ENCODE measurements around the gene ARHGAP32.
A peak's percentile ranks its signal among the peaks of the same experiment; 100 is the strongest.

Gene ARHGAP32

GRCh38 chr11:128953151-128953550 lies 239.0 kb downstream of the ARHGAP32 start:
- no peak overlapping the region for H3K4me3 ChIP-seq (ENCODE audit: control insufficient read depth, low read depth, low read length)
- TF ChIP-seq CTCF (IDR thresholded peaks at IDR 0.05; ENCODE audit: control insufficient read depth, insufficient read depth, low read depth, low read length, missing control alignments), result no peak
- DNase-seq (ENCODE audit: low read depth), result no peak

- H3K4me3 ChIP-seq (ENCODE audit: control insufficient read depth, low read depth, low read length), result no peak overlapping the region
- no peak for TF ChIP-seq CTCF (IDR thresholded peaks at IDR 0.05; ENCODE audit: control insufficient read depth, insufficient read depth, low read depth, low read length, missing control alignments)
- no peak for DNase-seq (ENCODE audit: low read depth)
Observed at GRCh38 chr11:128949791-128950454, 242.2 kb downstream of the ARHGAP32 start.

GRCh38 chr11:128948583-128948982 lies 243.5 kb downstream of the ARHGAP32 start:
- DNase-seq (ENCODE audit: low read depth), result no peak
- no peak overlapping the region for H3K4me3 ChIP-seq (ENCODE audit: control insufficient read depth, low read depth, low read length)
- peak; percentile 17 for TF ChIP-seq CTCF (IDR thresholded peaks at IDR 0.05; ENCODE audit: control insufficient read depth, insufficient read depth, low read depth, low read length, missing control alignments)

- no peak for DNase-seq (ENCODE audit: low read depth)
- TF ChIP-seq CTCF (IDR thresholded peaks at IDR 0.05; ENCODE audit: control insufficient read depth, insufficient read depth, low read depth, low read length, missing control alignments), result no peak
- H3K4me3 ChIP-seq (ENCODE audit: control insufficient read depth, low read depth, low read length), result no peak overlapping the region
Observed at GRCh38 chr11:128947773-128948172, 244.4 kb downstream of the ARHGAP32 start.

GRCh38 chr11:128946648-128947047 lies 245.5 kb downstream of the ARHGAP32 start:
- no peak overlapping the region for H3K4me3 ChIP-seq (ENCODE audit: control insufficient read depth, low read depth, low read length)
- no peak for TF ChIP-seq CTCF (IDR thresholded peaks at IDR 0.05; ENCODE audit: control insufficient read depth, insufficient read depth, low read depth, low read length, missing control alignments)
- DNase-seq (ENCODE audit: low read depth), result no peak

GRCh38 chr11:128943428-128943976 lies 248.6 kb downstream of the ARHGAP32 start:
- no peak for TF ChIP-seq CTCF (IDR thresholded peaks at IDR 0.05; ENCODE audit: control insufficient read depth, insufficient read depth, low read depth, low read length, missing control alignments)
- H3K4me3 ChIP-seq (ENCODE audit: control insufficient read depth, low read depth, low read length), result no peak overlapping the region
- no peak for DNase-seq (ENCODE audit: low read depth)
